Measurements from ENCODE around the gene BCR. TPM values are rescaled to one million over a fixed set of nuclear protein-coding genes. Genes with fewer than 3 reads are reported as not detected.

Gene BCR
- total RNA-seq, 4 donors from 2014 or later = 36.9 to 514 (median 91.0) TPM

- no peaks in the 10 kb centered on the region for H3K27me3 ChIP-seq
- in situ Hi-C loops (cut with MboI; ENCODE audit: low pct_ligation_motif_present in 1 of 4, low pct_unique_long_range_greater_than_20kb in 1 of 4, low sequenced_read_pairs in 3 of 4) = no loop called here
- no peak for TF ChIP-seq POLR2AphosphoS5 (IDR thresholded peaks at IDR 0.05)
- intact Hi-C loops (cut with DNase I; ENCODE audit: low total_unique reads) = no loop called here
- H3K36me3 ChIP-seq = no peaks in the 10 kb centered on the region
- peaks cover 7 to 12% of the 10 kb centered on the region in 2 donors for H3K9me3 ChIP-seq
- DNase-seq = no peak
- no peak overlapping the region for H3K4me3 ChIP-seq
- H3K27ac ChIP-seq = peak overlapping the region; percentile 72 to 81 (median 77)
- peaks cover 20 to 55% (median 46%) of the 10 kb centered on the region in 4 donors for H3K4me1 ChIP-seq
These were observed 46.2 kb downstream of the BCR start for GRCh38 chr22:23226497-23226850.

GRCh38 chr22:23227380-23227779 is 47.1 kb downstream of the BCR start:
- intact Hi-C loops (cut with DNase I; ENCODE audit: low total_unique reads) (no loop called here), in situ Hi-C loops (cut with MboI; ENCODE audit: low pct_ligation_motif_present in 1 of 4, low pct_unique_long_range_greater_than_20kb in 1 of 4, low sequenced_read_pairs in 3 of 4) (no loop called here)
- no peak for DNase-seq
- H3K4me1 ChIP-seq = peaks cover 20 to 55% (median 45%) of the 10 kb centered on the region in 4 donors
- no peak overlapping the region for H3K4me3 ChIP-seq
- H3K27ac ChIP-seq = peak overlapping the region; percentile 72 to 81 (median 77)
- TF ChIP-seq POLR2AphosphoS5 (IDR thresholded peaks at IDR 0.05) (no peak), POLR2A (IDR thresholded peaks at IDR 0.05) (no peak), EP300 (IDR thresholded peaks at IDR 0.05; ENCODE audit: low read depth) (no peak)
- TF ChIP-seq, protein P1, sequence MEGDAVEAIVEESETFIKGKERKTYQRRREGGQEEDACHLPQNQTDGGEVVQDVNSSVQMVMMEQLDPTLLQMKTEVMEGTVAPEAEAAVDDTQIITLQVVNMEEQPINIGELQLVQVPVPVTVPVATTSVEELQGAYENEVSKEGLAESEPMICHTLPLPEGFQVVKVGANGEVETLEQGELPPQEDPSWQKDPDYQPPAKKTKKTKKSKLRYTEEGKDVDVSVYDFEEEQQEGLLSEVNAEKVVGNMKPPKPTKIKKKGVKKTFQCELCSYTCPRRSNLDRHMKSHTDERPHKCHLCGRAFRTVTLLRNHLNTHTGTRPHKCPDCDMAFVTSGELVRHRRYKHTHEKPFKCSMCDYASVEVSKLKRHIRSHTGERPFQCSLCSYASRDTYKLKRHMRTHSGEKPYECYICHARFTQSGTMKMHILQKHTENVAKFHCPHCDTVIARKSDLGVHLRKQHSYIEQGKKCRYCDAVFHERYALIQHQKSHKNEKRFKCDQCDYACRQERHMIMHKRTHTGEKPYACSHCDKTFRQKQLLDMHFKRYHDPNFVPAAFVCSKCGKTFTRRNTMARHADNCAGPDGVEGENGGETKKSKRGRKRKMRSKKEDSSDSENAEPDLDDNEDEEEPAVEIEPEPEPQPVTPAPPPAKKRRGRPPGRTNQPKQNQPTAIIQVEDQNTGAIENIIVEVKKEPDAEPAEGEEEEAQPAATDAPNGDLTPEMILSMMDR (IDR thresholded peaks at IDR 0.05) = no peak
- peaks cover 7 to 12% of the 10 kb centered on the region in 2 donors for H3K9me3 ChIP-seq
- WGBS, 2 donors (ENCODE audit: low coverage in 1 of 2) = 75% methylated on average over 1 of the region's 1 CpG; no CpG with 5 or more reads in 1 of the 2 donors
- H3K27me3 ChIP-seq = no peaks in the 10 kb centered on the region
- no peaks in the 10 kb centered on the region for H3K36me3 ChIP-seq

DNA sequence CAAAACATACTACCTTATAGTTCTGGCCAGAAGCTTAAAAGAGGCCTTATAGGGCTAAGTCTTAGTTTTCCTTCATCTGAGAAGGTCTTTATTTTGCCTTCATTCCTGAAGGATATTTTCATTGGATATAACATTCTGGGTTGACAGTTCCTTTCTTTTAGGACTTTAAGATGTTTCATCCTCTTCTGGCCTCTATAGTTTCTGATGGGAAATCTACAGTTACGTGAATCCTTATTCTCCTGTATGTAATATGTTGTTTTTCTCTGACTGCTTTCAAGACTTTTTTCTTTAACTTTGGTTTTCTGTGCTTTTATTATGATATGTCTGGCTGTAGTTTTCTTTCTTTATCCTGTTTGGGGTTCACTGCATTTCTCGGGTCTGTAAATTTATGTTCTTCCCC is 48.2 kb downstream of the BCR start:
- 95 to 98% methylated on average over 2 of the region's 2 CpGs for WGBS, 2 donors (ENCODE audit: low coverage in 1 of 2)
- intact Hi-C loops (cut with DNase I; ENCODE audit: low total_unique reads) = no loop called here
- Histone ChIP-seq H3K36me3 (no peaks in the 10 kb centered on the region), H3K4me3 (no peak overlapping the region), H3K27me3 (no peaks in the 10 kb centered on the region), H3K9me3 (peaks cover 7 to 12% of the 10 kb centered on the region in 2 donors), H3K27ac (no peak overlapping the region), H3K4me1 (peaks cover 18 to 49% (median 35%) of the 10 kb centered on the region in 4 donors)
- DNase-seq = no peak
- TF ChIP-seq, protein P1 (IDR thresholded peaks at IDR 0.05) = no peak
- TF ChIP-seq EP300 (IDR thresholded peaks at IDR 0.05; ENCODE audit: low read depth) = no peak
- TF ChIP-seq POLR2AphosphoS5 (IDR thresholded peaks at IDR 0.05) = no peak
- TF ChIP-seq POLR2A (IDR thresholded peaks at IDR 0.05) = no peak
- in situ Hi-C loops (cut with MboI; ENCODE audit: low pct_ligation_motif_present in 1 of 4, low pct_unique_long_range_greater_than_20kb in 1 of 4, low sequenced_read_pairs in 3 of 4) = no loop called here

DNA sequence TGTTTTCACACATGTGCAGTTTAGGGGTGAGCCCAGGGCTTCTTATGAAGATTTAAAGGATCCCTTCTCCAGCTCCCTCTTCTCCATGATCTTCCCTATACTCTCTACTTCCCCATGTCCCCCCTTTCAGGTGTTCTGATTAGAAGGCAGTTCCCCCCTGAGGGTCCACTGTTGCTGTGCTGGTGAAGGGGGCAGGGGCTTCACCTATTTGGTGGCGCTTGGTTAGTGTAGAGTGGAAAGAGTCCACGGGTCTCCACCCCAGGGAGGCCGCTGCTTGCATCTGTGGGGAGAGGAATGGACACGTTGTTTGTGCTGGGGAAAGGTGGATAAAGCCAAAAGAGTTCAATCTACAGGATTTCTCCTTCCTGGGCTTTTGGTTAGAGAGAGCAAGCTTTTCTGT is 49.3 kb downstream of the BCR start:
- Histone ChIP-seq H3K4me1 (peaks cover 11 to 45% (median 24%) of the 10 kb centered on the region in 4 donors), H3K36me3 (no peaks in the 10 kb centered on the region), H3K9me3 (peaks cover 7 to 12% of the 10 kb centered on the region in 2 donors), H3K27ac (no peak overlapping the region), H3K27me3 (no peaks in the 10 kb centered on the region), H3K4me3 (no peak overlapping the region)
- WGBS, 2 donors (ENCODE audit: low coverage in 1 of 2) = 84% methylated on average over 4 of the region's 4 CpGs; no CpG with 5 or more reads in 1 of the 2 donors
- in situ Hi-C loops (cut with MboI; ENCODE audit: low pct_ligation_motif_present in 1 of 4, low pct_unique_long_range_greater_than_20kb in 1 of 4, low sequenced_read_pairs in 3 of 4) = no loop called here
- no peak for TF ChIP-seq POLR2A (IDR thresholded peaks at IDR 0.05)
- TF ChIP-seq, protein P1 (IDR thresholded peaks at IDR 0.05) = no peak
- no peak for TF ChIP-seq POLR2AphosphoS5 (IDR thresholded peaks at IDR 0.05)
- no peak for TF ChIP-seq EP300 (IDR thresholded peaks at IDR 0.05; ENCODE audit: low read depth)
- intact Hi-C loops (cut with DNase I; ENCODE audit: low total_unique reads) = no loop called here
- DNase-seq = no peak

Data from transverse colon (tissue), 4 donors.